Gastroesophageal sphincter (tissue), 4 donors: ENCODE results near the gene TANC1. TPM values are rescaled to one million over a fixed set of nuclear protein-coding genes. Genes with fewer than 3 reads are reported as not detected.
A peak's percentile ranks its signal among the peaks of the same experiment; 100 is the strongest.

Experiments used
- ATAC-seq: fragments of 150-250 bp; one replicate; pipeline ENCODE4 v1.9.1; 2016; ENCODE audit warnings: mild to moderate bottlenecking, moderate library complexity
- H3K27ac ChIP-seq, 4 donors: fragments of 200-600 bp; sonication (generic) in 3 of 4; 1 replicate in 3 of 4; 2 replicates in 1 of 4; pipeline ENCODE4 v1.5.1; 2016 to 2019
- H3K27me3 ChIP-seq: fragments of 200-600 bp; sonication (generic); one replicate; pipeline ENCODE4 v1.5.1; 2019
- H3K36me3 ChIP-seq, 2 donors: fragments of 200-600 bp; sonication (generic); one replicate each; pipeline ENCODE4 v1.5.1; 2019; ENCODE audit warnings: control low read depth in 1 of 2
- H3K4me1 ChIP-seq, 3 donors: fragments of 200-600 bp; sonication (generic); 1 replicate in 2 of 3; 2 replicates in 1 of 3; pipeline ENCODE4 v1.5.1; 2016 to 2019; ENCODE audit warnings: control low read depth in 2 of 3
- H3K4me3 ChIP-seq, 2 donors: fragments of 200-600 bp; sonication (generic); one replicate each; pipeline ENCODE4 v1.5.1; 2019; ENCODE audit warnings: mild to moderate bottlenecking in 1 of 2, moderate library complexity in 1 of 2
- H3K9me3 ChIP-seq, 3 donors: fragments of 200-600 bp; sonication (generic); one replicate each; pipeline ENCODE4 v1.5.1; 2017 to 2019; ENCODE audit warnings: control low read depth in 2 of 3
- CTCF ChIP-seq, 4 experiments: fragments of 200-600 bp in 2 of 4; fragments of 450-650 bp in 2 of 4; sonication (generic) in 1 of 4; IDR thresholded peaks; one replicate each; pipeline ENCODE4 v1.5.1; 2017 to 2019; ENCODE audit warnings: antibody characterized with exemption in 4 of 4, mild to moderate bottlenecking in 2 of 4, moderate library complexity in 2 of 4
- EP300 ChIP-seq: sonication (generic); formaldehyde crosslinking; IDR thresholded peaks from one replicate; pipeline ENCODE4 v1.6.1; 2017; ENCODE audit warnings: antibody characterized with exemption, mild to moderate bottlenecking
- POLR2A ChIP-seq, 2 donors: fragments of 450-650 bp; IDR thresholded peaks; one replicate each; pipeline ENCODE4 v1.6.1; 2017; ENCODE audit warnings: antibody characterized with exemption in 2 of 2, mild to moderate bottlenecking in 2 of 2, moderate library complexity in 1 of 2
- POLR2AphosphoS5 ChIP-seq: sonication (generic); formaldehyde crosslinking; IDR thresholded peaks from one replicate; pipeline ENCODE4 v1.6.1; 2017; ENCODE audit warnings: antibody characterized with exemption
- WGBS, 2 donors: methylation state at CpG; one replicate each; pipeline ENCODE4 v1.1.5; 2018; ENCODE audit warnings: low coverage in 1 of 2; 5-methylcytosine and 5-hydroxymethylcytosine counted together
- total RNA-seq, 4 donors: library from RNA; depleted of rRNA; stranded (reverse); fragments of >200 nt; gene quantifications; one replicate each; pipeline ENCODE4 v1.1.0, GENCODE V29; 2016

TANC1 gene
- total RNA-seq, 4 donors from 2014 or later = 37.4 to 66.5 (median 46.0) TPM

- peak overlapping the region in 2 of 4 donors; percentile 24 to 42 for H3K27ac ChIP-seq
- H3K27me3 ChIP-seq = no peaks in the 10 kb centered on the region
- WGBS, 2 donors = 14% methylated on average over 2 of the region's 2 CpGs
These were observed 102.9 kb downstream of the TANC1 start for GRCh38 chr2:159071190-159071915.

GRCh38 chr2:159072795-159073194 is 104.4 kb downstream of the TANC1 start:
- TF ChIP-seq POLR2A (IDR thresholded peaks at IDR 0.05) (no peak), CTCF (IDR thresholded peaks at IDR 0.05) (no peak)
- 42 to 55% methylated on average over 2 of the region's 2 CpGs for WGBS, 2 donors
- Histone ChIP-seq H3K27ac (peak overlapping the region in 3 of 4 donors; percentile 23 to 50 (median 47)), H3K4me1 (peaks cover 5 to 69% (median 6%) of the 10 kb centered on the region in 3 donors), H3K36me3 (no peaks in the 10 kb centered on the region), H3K27me3 (no peaks in the 10 kb centered on the region), H3K4me3 (no peak overlapping the region), H3K9me3 (no peaks in the 10 kb centered on the region)
- ATAC-seq = no peak

More at GRCh38 chr2:159071190-159071915, 102.9 kb downstream of the TANC1 start:
- ATAC-seq = no peak
- no peak for TF ChIP-seq EP300
- TF ChIP-seq CTCF (IDR thresholded peaks at IDR 0.05) = peak in 1 of 4 experiments; percentile 15
- no peak for TF ChIP-seq POLR2AphosphoS5
- Histone ChIP-seq H3K9me3 (no peaks in the 10 kb centered on the region), H3K36me3 (no peaks in the 10 kb centered on the region), H3K4me1 (peaks cover 5 to 73% (median 6%) of the 10 kb centered on the region in 3 donors), H3K4me3 (no peak overlapping the region)

- Histone ChIP-seq H3K27ac (peak overlapping the region in 3 of 4 donors; percentile 23 to 50 (median 47)), H3K27me3 (no peaks in the 10 kb centered on the region), H3K4me1 (peaks cover 5 to 64% (median 6%) of the 10 kb centered on the region in 3 donors), H3K36me3 (no peaks in the 10 kb centered on the region), H3K4me3 (no peak overlapping the region), H3K9me3 (no peaks in the 10 kb centered on the region)
- ATAC-seq = no peak
- WGBS, 2 donors = 49 to 71% methylated on average over 2 of the region's 2 CpGs
- TF ChIP-seq POLR2A (IDR thresholded peaks at IDR 0.05) = no peak
- no peak for TF ChIP-seq CTCF (IDR thresholded peaks at IDR 0.05)
- TF ChIP-seq POLR2AphosphoS5 = no peak
- TF ChIP-seq EP300 = no peak
These were observed 104.8 kb downstream of the TANC1 start for GRCh38 chr2:159073256-159073655.

- no peak overlapping the region for H3K27ac ChIP-seq
- WGBS, 2 donors = 92 to 93% methylated on average over 3 to 7 of the region's 7 CpGs
- H3K4me1 ChIP-seq = peaks cover 0 to 51% (median 5%) of the 10 kb centered on the region in 3 donors
- TF ChIP-seq POLR2A (IDR thresholded peaks at IDR 0.05) (no peak), EP300 (no peak), POLR2AphosphoS5 (no peak), CTCF (IDR thresholded peaks at IDR 0.05) (no peak)
- no peak for ATAC-seq
- no peak overlapping the region for H3K4me3 ChIP-seq
- no peaks in the 10 kb centered on the region for H3K36me3 ChIP-seq
- H3K27me3 ChIP-seq = no peaks in the 10 kb centered on the region
- H3K9me3 ChIP-seq = no peaks in the 10 kb centered on the region
These were observed 106.2 kb downstream of the TANC1 start for GRCh38 chr2:159074605-159075004.

GRCh38 chr2:159075727-159076126 is 107.3 kb downstream of the TANC1 start:
- no peak for ATAC-seq
- no peak overlapping the region for H3K27ac ChIP-seq
- peaks cover 0 to 43% (median 0%) of the 10 kb centered on the region in 3 donors for H3K4me1 ChIP-seq
- TF ChIP-seq POLR2AphosphoS5 (no peak), CTCF (IDR thresholded peaks at IDR 0.05) (no peak), EP300 (no peak), POLR2A (IDR thresholded peaks at IDR 0.05) (no peak)
- no peaks in the 10 kb centered on the region for H3K27me3 ChIP-seq
- H3K4me3 ChIP-seq = no peak overlapping the region
- 75% methylated on average over 1 of the region's 1 CpG for WGBS, 2 donors
- no peaks in the 10 kb centered on the region for H3K9me3 ChIP-seq
- no peaks in the 10 kb centered on the region for H3K36me3 ChIP-seq
